ENCODE data around the gene ZFPM1.

- TF ChIP-seq CTCF (IDR thresholded peaks at IDR 0.05) = no peak
- TF ChIP-seq POLR2A (IDR thresholded peaks at IDR 0.05) = no peak
- TF ChIP-seq POLR2AphosphoS5 (IDR thresholded peaks at IDR 0.05; ENCODE audit: insufficient read depth in 1 of 2, low read depth in 1 of 2) = no peak
These were observed 63.6 kb downstream of the ZFPM1 start for GRCh38 chr16:88516601-88517061.
